OCI-LY3 (cell line): ENCODE measurements around the gene YAP1.

Experiments
- CTCF ChIP-seq: fragments of 200-600, 300-600 bp; sonication (generic); IDR thresholded peaks from 2 replicates; pipeline ENCODE4 v1.5.1; 2014; ENCODE audit warnings: antibody characterized with exemption, low read length, low read depth
- EZH2phosphoT487 ChIP-seq: fragments of 200-600 bp; shearing (Covaris generic); IDR thresholded peaks from 2 replicates; pipeline ENCODE4 v1.6.1; 2018; ENCODE audit warnings: antibody characterized with exemption, mixed run types, low read depth

- no peak for TF ChIP-seq CTCF
- no peak for TF ChIP-seq EZH2phosphoT487
Measured at GRCh38 chr11:102239911-102240310, 129.7 kb downstream of the YAP1 start.
